Head of caudate nucleus (tissue), 42 donors: Measurements from ENCODE around the gene SIK3.
"Not testable (repeated sequence)": the region's sequence is repeated elsewhere in the genome, so short reads cannot be mapped to it uniquely, and the experiment has no call there.

Experiments used
- DNase-seq, 42 donors: peaks; one replicate each; pipeline versions ENCODE4 v3.0.0 to v3.0.0-alpha.2; 2020 to 2021; ENCODE audit warnings: mixed read lengths in 7 of 42
- intact Hi-C: fragments of 100-400 bp; cut with DNase I; formaldehyde crosslinking; loops from one replicate; pipeline ENCODE4 v1.15.0; 2022

Gene SIK3

GRCh38 chr11:116812109-116812508, 286.1 kb downstream of the SIK3 start:
- intact Hi-C loops = no loop called here
- DNase-seq = peak in 2 of 42 donors; percentile 30 to 34

GRCh38 chr11:116811194-116811593, 287.0 kb downstream of the SIK3 start:
- no peak for DNase-seq
- intact Hi-C loops = no loop called here

DNA sequence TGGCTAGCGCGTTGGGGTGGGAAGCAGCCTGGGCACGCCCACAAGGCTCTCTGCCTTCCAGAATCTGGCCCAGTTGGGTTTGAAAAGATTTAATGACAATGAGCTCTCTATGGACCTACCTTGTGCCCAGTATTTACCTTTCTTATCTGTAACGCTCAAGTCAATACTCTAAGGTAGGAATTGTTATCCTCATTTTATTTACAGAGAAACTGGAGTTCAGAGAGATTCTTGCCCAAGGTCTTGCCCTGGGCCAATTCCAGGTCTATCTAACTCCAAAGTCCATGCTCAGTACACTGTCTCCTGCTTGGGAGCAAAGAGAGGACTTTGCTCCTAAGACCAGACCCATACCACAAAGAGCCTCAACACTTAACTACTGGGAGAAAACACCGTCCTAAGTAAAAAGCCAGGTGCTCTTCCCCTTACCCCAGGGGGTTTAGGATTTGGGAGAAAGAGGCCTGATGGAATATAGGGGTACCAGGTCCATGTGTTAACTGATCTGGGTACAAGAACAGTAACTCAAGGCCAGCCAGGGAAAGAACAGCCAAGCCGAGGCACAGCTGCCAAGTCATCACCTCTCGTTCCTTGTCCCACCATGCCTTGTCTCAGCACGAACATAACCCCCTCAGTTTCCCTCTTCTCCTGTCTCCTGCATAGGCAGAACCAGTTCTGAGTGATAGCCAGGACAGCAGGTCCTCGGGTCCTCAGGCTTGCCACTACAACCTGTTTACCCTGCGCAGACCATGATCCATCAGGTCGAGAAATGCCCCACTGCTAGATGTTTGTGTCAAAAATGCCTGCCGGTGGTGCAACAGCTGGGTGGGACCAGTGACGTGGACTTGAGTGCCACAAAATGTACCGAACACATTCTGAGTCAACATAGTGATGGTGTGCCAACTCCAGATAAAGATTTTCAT, 289.7 kb downstream of the SIK3 start:
- intact Hi-C loops = no loop called here
- DNase-seq = no peak

- intact Hi-C loops = no loop called here
These were observed 290.5 kb downstream of the SIK3 start for GRCh38 chr11:116807601-116808261.

GRCh38 chr11:116804001-116804400, 294.2 kb downstream of the SIK3 start:
- DNase-seq = no peak
- intact Hi-C loops = no loop called here

More at GRCh38 chr11:116807601-116808261, 290.5 kb downstream of the SIK3 start:
- DNase-seq = no peak

GRCh38 chr11:116801662-116802061, 296.6 kb downstream of the SIK3 start:
- intact Hi-C loops, DNase-seq: not testable (repeated sequence)

DNA sequence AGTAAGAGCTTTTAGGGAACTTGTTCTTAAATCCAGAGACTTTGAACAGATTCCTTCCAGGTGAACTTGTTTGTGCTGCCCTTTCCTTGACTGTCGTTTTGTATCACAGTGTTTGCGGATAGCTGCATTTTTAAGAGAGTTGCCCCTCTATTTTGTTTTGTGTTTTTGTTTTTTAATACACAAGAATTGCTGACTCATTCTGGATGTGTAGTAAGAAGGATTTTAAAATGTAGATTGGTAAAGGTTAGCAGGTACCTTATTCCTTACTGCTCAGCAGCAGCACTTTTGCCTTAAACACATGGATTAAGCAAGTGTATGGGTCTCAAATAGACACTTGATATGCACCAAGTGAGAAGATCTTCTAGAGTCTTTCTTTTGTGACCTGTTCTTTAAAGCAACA, 297.6 kb downstream of the SIK3 start:
- DNase-seq = no peak
- intact Hi-C loops = no loop called here

DNA sequence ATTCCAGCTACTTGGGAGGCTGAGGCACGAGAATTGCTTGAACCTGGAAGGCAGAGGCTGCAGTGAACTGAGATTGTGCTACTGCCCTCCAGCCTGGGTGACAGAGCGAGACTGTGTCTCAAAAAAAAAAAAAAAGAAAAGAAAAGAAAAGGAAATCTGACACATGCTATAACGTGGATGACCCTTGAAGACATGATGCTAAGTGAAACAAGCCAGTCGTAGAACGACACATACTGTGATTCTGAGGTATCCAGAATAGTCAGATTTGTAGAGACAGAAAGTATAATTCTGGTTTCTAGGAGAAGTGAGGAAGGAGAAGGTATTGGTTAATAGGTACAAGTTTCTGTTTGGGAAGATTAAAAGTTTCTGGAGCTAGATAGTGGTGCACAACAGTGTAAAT, 299.9 kb downstream of the SIK3 start:
- DNase-seq = no peak
- intact Hi-C loops = no loop called here

DNA sequence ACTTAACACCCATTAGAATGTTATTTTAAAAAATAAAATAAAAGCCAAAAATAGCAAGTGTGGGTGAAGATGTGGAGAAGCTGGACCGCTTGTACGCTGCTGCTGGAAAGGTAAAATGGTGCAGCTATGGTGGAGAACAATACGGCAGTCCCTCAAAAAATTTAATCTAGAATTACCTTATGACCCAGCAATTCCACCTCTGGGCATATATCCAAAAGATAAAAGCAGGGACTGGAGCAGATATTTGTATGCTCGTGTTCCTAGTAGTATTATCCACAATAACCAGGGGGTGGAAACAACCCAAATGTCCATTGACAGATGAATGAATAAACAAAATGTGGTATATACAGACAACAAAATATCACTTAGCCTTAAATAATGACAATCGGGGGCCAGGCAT, 300.4 kb downstream of the SIK3 start:
- no peak for DNase-seq
- intact Hi-C loops = no loop called here

GRCh38 chr11:116796548-116796947, 301.7 kb downstream of the SIK3 start:
- intact Hi-C loops = no loop called here
- no peak for DNase-seq

DNA sequence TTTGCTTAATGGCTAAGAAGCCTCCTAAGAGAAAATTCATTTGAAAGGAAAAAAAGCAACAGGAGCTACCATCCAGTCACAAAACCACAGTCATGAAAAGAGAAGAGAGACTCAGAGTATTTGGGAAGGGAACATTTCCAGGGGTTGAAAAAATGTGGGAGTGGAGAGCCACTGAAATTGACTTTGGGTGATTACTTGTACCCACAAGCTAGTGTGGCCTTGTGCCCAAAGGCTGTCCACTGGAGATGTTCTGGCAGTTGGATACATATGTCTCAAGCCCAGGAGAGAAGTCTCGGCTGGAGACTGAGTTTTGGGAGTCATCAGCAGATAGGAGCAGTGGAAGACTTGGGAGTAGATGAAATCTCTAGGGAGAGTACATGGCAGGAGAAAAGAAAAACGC, 303.4 kb downstream of the SIK3 start:
- intact Hi-C loops = no loop called here
- no peak for DNase-seq

DNA sequence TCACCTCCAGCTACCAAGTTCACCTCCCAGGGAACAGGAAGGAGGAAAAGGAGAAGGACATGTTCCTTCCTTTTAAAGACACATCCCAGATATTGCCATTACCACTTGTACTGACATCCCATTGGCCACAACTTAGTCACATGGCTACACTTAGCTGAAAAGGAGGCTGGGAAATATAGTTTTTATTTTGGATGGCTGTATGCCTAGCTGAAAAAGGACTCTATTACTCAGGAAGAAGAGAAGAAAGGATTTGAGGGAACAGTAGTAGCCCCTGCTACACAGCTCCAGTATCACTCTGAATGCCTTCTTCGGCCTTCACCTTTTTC, 304.5 kb downstream of the SIK3 start:
- no peak for DNase-seq
- intact Hi-C loops = no loop called here
